ENCODE data around the gene MYO5C. TPM values are rescaled to one million over a fixed set of nuclear protein-coding genes. Genes with fewer than 3 reads are reported as not detected.
"Not testable (repeated sequence)": the region's sequence is repeated elsewhere in the genome, so short reads cannot be mapped to it uniquely, and the experiment has no call there.

MYO5C gene
- total RNA-seq, 1 donor from 2014 or later, result 8.5 TPM

DNA sequence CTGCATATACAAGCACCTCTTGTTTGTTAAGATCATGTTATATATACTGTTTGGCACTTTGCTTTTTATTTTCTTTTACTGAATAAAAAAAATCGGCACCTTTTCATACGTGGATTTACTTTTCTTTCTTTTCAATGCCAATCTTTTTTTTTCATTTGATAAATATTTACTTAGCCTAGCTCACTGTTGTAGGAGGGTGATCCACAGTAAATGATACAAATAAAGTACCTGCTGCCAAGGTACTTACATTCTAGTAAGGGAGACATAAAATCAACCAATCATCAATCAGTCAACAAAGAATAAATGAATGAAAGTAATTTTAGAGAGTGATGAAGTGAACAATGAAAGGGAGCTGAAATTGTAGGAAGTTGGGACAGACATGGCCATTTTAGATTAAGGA is 122.7 kb downstream of the MYO5C start:
- DNase-seq (ENCODE audit: low read depth in 2 of 2), result no peak

DNA sequence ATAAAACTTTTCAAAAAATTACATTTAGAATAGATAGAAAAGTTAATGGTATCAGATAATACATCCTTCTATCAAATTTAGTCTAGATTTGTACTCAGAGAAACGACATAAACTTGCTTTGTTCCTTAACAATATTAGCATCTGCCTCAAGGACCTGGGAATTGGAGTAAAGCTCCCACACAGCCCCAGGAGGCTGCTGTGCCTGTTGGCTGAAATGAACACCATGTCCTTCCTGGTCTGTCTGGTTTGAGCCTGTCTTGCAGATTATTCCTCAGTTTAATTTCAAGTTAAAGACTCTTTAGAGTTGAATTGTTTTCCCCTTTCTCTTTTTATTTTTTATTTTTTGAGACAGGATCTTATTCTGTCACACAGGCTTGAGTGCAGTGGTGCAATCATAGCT is 123.8 kb downstream of the MYO5C start:
- no peak for DNase-seq (ENCODE audit: low read depth in 2 of 2)

DNA sequence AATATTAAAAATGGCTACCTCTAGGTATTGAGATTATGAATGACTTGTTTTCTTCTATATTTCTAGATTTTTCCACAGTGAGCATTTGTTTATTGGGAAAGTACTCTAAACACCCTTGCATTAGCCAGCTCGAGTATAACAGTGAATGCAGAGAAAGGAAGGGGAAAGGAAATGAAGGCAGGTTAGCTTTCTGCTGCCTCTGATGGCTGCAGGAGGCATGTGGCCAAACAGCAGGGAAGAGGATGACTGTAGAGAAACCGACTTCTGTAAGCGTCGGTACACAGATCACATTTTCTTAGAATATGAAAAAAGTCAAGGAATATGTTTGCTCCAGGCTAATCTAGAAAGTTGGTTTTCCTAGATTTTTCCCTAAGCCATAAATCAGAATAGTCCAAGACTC is 124.2 kb downstream of the MYO5C start:
- DNase-seq (ENCODE audit: low read depth in 2 of 2), result peak; percentile 41 to 59

DNA sequence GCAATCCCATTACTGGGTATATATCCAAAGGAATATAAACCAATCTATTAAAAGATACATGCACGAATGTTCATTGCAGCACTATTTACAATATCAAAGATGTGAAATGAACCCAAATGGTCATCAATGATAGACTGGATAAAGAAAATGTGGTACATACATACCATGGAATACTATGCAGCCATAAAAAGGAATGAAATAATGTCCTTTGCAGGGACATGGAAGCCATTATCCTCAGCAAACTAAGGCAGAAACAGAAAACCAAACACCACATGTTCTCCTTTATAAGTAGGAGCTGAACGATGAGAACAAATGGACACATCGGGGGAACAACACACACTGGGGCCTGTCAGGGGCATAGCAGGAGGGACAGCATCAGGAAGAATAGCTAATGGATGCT is 125.4 kb downstream of the MYO5C start:
- not testable (repeated sequence) for DNase-seq (ENCODE audit: low read depth in 2 of 2)

DNA sequence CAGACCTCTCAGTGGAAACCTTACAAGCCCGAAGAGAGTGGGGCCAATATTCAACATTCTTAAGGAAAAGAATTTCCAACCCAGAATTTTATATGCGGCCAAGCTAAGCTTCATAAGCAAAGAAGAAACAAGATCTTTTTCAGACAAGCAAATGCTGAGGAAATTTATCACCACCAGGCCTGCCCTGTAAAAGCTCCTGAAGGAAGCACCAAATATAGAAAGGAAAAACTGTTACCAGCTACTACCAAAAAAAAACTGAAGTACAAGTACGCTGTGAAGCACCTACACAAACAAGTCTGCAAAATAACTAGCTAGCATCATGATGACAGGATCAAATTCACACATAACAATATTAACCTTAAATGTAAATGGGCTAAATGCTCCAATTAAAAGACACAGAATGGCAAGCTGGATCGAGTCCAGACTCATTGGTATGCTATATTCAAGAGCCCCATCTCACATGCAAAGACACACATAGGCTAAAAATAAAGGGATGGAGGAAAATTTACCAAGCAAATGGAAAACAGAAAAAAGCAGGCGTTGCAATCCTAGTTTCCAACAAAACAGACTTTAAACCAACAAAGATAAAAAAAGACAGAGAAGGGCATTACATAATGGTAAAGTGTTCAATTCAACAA is 130.0 kb downstream of the MYO5C start:
- DNase-seq (ENCODE audit: low read depth in 2 of 2), result not testable (repeated sequence)

DNA sequence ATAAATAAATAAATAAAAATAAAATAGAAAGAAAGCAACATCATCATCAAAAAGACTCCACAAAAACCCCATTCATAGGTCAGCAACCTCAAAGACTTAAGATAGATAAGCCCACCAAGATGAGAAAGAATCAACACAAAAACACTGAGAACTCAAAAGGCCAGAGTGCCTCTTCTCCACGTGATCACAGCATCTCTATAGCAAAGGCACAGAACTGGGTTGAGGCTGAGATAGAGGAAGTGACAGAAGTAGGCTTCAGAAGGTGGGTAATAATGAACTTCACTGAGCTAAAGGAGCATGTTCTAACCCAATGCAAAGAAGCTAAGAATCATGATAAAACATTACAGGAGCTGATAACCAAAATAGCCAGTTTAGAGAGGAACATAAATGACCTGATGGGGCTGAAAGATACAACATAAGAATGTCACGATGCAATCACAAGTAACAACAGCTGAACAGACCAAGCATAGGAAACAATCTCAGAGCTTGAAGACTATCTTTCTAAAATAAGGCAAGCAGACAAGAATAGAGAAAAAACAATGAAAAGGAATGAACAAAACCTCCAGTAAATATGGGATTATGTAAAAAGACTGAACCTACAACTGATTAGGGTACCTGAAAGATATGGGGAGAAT is 130.9 kb downstream of the MYO5C start:
- no peak for DNase-seq (ENCODE audit: low read depth in 2 of 2)

DNA sequence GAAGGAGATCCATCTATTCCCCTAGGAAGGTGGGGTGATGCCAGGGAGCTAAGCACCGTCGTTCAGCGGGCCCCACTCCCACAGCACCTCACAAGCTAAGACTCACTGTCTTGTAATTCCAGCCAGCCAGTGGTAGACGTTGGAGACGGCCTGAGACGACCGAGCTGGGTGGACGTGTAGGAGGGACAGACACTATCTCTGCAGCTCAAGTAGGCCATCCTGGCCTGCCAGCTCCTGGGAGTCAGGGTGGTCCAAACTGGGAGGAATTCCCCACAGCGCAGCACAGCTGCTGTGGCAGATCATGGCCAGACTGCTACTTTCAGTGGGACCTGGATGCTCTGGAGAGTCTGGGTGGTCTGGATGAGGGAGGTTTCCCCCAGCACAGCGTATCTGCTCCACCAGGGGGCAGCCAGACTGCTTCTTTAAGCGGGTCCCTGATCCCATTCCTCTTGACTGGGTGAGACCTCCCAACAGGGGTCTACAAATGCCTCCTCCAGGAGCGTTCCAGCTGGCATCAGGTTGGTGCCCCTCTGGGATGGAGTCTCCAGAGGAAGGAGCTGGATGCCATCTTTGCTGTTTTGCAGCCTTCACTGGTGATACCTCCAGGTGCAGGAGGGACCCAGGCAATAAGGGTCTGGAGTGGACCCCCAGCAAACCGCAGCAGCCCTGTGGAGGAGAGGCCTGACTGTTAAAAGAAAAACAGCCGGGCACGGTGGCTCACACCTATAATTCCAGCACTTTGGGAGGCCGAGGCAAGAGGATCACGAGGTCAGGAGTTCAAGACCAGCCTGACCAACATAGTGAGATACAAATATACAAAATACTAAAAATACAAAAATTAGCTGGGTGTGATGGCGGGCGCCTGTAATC is 132.0 kb downstream of the MYO5C start:
- DNase-seq (ENCODE audit: low read depth in 2 of 2), result peak in 1 of 2 donors; percentile 26

DNA sequence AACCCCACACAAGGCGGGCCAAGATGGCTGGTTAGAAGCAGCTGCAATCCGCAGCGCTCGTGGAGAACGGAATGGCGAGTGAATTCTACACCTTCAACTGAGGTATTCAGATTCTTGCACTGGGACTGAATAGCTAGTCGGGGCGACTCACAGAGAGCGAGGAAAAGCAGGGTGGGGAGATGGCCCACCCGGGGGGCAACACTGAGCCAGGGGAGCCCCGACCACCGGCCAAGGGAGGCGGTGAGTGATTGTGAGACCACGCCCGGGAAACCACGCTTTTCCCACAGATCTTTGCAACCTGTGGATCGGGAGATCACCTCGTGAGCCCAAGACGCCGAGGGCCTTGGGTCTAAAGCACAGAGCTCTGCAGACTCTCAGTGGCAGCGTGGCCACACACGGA is 132.7 kb downstream of the MYO5C start:
- no peak for DNase-seq (ENCODE audit: low read depth in 2 of 2)

DNA sequence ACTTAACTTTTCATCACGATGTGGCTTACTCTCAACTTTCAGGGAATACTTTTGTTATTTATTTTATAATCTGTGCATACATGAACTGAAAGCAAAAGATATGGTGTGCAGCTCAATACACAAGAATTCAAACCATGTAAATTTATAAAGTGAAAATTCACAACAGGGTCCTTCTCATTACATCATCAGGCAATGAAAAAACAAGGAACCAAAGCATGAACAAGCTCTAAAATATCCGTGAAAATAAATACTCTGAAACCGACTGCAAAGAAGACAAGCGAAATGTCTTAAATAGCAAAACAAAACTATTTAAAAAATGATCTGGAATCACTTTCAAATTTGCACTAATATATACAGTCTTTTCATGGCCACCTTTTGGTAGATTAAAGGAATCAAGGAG is 133.3 kb downstream of the MYO5C start:
- DNase-seq (ENCODE audit: low read depth in 2 of 2), result no peak

DNA sequence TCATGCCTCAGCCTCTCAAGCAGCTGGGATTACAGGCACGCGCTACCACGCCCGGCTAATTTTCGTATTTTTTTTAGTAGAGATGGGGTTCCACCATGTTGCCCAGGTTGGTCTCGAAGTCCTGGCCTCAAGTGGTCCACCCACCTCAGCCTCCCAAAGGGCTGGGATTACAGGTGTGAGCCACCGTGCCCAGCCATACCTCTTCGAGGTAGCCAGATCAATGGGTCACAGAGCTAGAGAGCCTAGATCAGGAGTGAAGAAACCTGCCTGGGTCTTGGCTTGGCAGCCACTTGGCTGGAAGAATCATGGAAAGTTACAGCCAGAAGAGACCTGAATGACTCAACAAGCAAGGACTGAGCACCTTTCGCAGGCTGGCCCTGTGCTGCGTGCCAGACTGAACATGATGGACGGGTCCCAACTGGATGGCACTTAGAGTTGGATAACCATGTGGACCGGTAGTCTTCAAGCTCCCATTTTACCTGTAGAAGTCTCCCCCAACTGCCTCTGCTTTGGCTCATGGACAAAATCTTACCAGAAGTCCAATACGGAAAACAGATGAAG is 134.1 kb downstream of the MYO5C start:
- DNase-seq (ENCODE audit: low read depth in 2 of 2), result no peak

DNA sequence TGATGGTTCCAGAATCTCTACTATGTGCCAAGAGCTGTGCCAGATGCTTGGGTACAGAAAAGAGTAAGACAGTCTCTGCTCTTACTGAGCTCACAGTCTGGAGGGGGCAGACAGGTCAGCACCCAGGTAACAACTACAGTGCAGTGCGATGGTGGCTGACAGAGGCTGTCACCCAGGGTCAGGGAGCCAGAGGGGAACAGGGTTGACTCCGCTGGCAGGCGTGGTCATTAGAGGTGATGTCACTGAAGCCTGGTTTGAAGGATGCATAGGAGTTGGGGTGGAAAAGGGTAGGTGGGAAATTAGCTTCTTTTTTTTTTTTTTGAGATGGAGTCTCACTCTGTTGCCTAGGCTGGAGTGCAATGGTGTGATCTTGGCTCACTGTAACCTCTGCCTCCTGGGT is 136.0 kb downstream of the MYO5C start:
- no peak for DNase-seq (ENCODE audit: low read depth in 2 of 2)

DNA sequence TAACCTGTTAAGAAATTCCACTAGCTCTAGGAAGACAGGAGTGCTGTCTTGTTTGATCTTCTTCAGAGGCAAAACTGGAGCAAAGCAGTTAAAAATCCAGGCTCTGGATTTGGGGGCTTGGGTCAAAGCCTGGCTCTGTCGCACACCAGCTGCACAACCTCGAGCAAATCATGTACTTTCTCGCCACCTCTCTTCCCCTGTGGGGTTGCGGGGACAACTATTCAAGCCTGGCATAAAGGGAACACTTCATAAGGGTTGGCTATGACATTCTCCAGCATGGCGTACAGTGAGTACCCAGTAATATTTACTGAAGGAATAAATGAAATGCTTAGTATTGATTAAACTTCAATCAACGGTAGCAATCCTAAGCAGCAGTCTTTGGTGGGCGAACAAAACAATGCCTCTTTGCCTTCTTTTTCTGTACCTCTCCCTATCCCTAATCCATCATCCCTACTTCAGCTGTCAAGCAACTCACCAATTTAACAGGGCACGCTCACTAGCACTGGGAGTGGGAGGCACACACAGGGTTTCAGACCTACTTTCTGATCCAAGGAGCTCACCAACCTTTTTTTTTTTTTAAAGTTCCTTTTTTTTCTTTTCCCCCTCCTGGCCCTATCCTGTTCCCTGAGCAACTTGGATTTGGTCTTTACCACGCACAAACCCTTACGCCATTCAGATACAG is 137.4 kb downstream of the MYO5C start:
- DNase-seq (ENCODE audit: low read depth in 2 of 2), result no peak

DNA sequence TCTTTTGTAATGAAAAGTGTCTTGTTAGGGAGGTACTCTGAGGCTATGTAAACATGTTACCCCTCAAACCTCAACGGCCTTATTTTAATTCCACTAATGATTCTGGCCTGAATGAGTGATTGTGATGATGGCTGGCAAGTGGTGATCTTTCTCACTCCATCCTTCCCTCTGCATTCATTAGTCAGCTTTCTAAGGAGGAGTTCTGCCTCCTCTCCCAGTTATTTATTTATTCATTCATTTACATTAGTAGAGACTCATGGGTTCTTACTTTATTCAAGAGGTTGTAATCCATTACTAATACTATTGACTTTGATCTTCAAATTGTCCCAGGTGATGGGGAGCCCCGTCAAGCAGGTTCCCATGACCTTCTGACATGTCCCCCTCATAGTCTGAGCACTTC is 139.7 kb downstream of the MYO5C start:
- no peak for DNase-seq (ENCODE audit: low read depth in 2 of 2)

DNA sequence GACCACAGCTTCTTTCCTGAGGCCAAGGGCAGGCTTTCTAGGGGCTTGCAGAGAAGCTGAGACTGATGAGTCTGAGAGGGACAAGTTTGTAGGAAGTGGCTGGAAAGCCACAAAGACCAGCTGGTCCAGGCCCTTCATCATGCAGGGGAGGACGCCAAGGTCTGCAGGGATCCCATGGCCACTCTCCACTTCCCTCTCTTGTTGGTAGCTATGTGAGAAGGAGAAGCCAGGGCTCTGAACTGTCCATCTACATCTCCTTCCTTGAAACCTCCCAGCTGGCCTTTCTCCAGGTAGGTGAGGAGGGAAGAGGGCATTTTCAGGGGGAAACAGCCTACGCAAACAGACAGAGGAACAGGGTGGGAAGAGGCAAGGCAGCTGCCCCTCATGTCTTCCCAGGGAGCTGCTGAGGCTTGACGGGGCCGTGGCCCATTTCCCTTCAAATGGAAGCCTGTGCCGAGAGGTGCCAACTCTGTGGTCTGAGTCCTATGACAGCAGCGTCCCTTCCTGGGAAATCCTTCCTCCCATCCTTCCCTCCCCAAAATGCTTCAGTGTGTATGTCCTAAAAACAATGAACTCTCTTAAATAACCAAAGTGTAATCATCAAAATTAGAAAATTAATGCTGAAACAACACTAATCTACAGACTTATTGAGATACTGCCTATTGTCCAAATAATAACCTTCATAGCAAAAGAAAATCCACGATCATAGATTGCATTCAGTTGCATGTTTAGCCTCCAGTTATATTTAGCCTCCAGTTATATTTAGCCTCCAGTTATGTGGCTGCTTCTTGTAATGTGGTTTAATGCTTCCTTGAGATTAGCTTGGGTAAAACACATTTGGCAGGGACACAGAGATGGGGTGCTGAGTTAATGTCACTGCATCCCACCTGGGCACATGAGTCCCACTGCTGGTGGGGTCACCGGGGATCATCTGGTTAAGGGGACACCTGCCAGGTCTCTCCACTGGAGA is 140.4 kb downstream of the MYO5C start:
- no peak for DNase-seq (ENCODE audit: low read depth in 2 of 2)

DNA sequence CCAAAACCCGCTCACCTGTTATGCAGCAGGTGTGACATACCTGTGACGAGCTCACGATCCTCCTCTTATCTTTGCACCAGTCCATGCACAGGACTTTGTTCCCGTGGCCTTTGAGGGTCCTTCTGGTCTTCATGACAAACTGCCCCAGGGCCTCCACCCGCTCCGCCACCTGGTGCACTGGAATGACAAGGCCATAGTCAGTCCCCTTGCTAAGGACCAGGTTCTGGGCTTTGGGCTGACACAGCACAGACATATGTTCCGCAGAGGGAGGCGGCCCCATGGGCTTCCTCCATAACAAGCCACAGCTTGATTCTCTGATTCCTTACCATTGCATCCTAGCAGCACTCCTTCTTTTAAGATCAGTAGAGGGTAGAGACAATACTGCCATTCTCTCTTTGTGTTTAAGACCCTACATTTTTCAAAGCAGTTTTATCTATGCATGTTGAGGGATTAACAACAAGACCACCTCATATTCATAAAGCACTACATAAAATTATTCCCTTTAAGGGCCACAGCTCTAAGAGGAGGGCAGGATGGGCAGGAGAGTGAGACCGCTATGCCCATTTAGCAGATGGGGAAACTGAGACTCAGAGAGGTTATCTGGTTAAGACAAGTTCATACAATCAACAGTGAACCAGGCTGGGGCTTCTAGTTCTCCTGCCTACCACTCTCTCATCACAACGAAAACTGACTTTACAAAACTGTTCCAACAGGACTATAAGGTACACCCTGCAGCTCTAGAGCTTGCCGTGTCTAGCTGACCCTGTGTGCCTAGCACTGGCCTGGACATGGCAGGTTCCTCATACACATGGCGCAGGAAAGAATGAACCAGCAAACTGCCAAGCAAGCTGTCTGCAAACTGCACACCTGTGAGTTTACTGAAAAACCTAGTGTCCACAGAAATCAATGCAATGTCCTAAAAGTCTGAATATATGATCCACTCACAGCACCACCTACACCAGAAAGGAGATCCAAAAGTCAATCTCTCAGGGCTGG is 141.4 kb downstream of the MYO5C start:
- DNase-seq (ENCODE audit: low read depth in 2 of 2), result no peak

DNA sequence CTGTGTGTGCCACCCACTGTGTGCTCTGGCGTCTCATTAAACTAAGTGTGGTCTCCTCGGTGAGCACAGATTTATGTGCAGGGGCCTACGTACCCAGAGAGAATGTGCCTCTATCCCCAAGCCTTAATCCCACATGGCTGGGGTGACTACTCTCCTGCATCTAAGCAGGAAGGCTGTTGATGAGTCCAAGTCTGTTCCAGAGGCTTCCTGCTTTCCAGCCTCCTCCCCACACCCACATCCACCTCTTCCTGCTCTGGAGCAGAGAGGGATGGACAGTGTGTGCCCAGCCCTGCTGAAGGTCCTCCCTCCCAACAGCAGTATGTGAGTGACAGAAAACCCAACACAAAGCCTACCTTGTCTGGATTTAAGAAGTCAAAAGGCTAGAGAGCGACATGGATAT is 144.3 kb downstream of the MYO5C start:
- DNase-seq (ENCODE audit: low read depth in 2 of 2), result peak; percentile 33 to 71

DNA sequence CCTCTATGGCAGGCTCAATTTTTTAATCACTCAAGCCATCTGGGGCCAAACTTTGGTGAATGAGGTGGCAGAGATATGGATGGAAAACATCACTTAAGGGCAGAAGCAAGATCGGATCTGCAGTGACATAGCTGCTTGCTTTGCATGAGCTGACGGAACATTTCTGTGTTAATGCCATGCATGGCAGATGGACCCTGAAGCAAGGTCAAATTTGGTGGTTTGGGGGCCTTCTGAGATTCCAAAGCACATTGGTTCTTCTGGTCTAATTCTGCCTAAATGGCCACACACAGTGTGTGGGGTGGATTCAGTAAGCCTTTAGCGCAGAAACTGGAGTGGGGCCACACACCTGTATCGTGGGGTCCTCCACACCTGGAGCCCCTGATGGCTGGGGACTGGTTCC is 144.7 kb downstream of the MYO5C start:
- no peak for DNase-seq (ENCODE audit: low read depth in 2 of 2)

DNA sequence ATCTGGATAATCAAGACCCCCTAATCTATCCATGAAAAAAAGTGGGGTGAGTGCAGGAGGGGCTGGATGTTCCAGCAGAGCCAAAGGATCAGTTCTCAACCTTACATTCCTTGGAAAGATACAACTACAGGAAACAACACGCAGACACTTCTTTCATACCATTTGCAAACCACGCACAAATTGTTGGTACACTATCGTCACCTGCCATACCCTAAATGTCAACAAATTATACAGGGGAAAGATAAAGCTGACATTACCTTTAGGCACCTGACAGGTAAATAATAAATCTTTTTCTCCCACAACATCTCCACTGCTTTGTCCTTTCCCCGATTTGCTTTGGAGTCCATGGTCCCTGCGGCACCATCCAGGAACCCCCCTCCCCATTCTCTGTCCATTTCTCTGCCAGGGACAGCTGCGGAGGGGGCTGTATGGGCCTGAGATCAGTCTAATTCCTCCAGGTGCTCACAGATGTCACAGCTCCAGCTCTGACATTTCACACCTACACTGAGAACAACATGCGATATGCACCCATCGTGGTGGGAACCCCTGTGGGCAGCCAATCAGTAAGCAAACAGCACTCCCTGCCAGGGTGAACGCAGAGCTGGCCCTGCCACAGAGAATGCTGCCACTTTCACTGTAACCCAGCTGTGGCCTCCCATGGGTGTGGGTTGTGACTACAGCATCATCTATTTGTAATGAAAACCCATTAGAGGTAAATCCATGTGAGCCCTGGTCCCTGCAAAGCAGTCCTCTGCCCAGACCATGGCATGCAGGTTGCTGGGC is 145.4 kb downstream of the MYO5C start:
- DNase-seq (ENCODE audit: low read depth in 2 of 2), result no peak

DNA sequence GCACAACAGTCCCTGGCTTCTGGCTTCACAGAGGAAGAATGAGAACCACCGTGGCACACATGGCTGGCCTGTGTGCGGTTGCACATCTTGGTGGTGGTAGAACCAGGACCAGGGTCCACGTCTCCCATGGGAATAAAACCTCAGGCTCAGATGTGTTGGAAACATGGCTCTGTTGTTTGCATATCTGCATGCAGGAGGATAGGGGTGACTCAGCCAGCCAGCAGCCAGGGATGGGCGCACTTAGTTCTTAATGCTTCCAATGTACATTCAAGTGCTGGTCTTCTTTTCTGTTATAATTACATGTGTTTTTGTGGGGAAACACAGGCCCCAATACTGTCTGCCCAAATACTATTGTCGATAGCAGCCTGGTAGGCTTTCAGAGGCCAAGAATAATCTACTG is 147.2 kb downstream of the MYO5C start:
- DNase-seq (ENCODE audit: low read depth in 2 of 2), result no peak
